ENCODE results near the gene THSD4. TPM values are rescaled to one million over a fixed set of nuclear protein-coding genes. Genes with fewer than 3 reads are reported as not detected.

Gene THSD4
- polyA plus RNA-seq, 3 donors = 30.2 to 36.6 (median 36.3) TPM

DNA sequence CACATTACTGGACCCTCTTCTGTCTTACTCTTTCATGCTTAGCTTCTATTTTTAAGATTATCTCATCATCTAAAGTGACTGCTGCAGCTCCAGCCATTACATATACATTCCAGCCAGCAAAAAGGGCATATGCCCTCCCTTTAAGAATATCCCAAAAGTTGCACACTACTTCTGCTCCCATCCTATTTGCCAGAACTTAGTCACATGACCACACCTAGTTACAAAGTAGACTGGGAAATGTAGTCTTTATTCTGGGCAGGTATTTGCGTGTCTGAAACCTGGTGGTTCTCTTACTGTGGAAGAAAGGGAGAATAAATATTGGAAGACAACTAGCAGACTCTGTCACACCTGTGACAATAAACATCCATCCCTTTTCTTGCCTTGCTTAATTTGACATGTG, 353.4 kb downstream of the THSD4 start:
- DNase-seq (ENCODE audit: extremely low read depth in 1 of 11, low read depth in 9 of 11, low spot score in 4 of 11) = no peak

- DNase-seq (ENCODE audit: extremely low read depth in 1 of 11, low read depth in 9 of 11, low spot score in 4 of 11) = no peak
Observed at GRCh38 chr15:71469413-71469812, 354.1 kb downstream of the THSD4 start.

DNA sequence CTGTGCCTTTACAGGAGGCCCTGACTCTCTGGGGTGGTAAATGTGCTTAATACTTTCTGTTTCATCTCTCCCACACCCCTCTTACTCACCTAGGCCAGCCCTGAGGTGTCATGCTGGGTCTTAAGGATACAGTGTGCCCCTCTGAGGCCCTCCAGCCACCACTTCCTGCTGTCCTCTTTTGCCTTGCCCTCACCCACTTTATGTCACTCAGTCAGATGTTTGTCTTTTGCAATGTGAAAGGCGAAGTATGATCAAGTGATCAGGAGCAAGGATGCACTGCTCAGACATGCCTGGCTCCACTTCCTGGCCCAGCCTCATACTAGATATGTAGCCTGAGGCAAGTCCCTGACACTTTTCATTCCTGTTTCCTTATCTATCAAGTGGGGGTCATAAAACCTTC, 356.1 kb downstream of the THSD4 start:
- DNase-seq (ENCODE audit: extremely low read depth in 1 of 11, low read depth in 9 of 11, low spot score in 4 of 11) = no peak

DNA sequence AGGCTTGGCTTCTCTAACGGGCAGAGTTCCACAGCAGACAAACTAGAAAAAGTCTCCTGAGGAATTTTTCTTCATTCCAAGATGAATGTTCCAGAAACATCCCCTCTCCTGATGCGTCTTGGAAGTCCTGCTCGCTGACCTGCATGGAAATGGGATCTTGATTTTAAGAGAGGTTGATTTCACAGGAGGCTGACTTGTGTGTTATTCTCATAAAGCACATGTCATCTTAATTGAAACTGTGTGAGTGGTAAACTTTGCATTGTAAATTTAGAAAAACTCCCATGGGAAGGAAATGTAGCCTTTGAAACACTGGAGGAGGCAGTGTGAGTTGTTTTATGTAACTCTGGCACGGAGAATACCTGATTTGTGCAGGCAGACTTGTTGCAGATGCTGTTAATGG, 357.3 kb downstream of the THSD4 start:
- DNase-seq (ENCODE audit: extremely low read depth in 1 of 11, low read depth in 9 of 11, low spot score in 4 of 11) = no peak

- DNase-seq (ENCODE audit: extremely low read depth in 1 of 11, low read depth in 9 of 11, low spot score in 4 of 11) = no peak
Observed at GRCh38 chr15:71473751-71474150, 358.5 kb downstream of the THSD4 start.

- no peak for DNase-seq (ENCODE audit: extremely low read depth in 1 of 11, low read depth in 9 of 11, low spot score in 4 of 11)
Observed at GRCh38 chr15:71476823-71477222, 361.6 kb downstream of the THSD4 start.

GRCh38 chr15:71480556-71480955, 365.3 kb downstream of the THSD4 start:
- DNase-seq (ENCODE audit: extremely low read depth in 1 of 11, low read depth in 9 of 11, low spot score in 4 of 11) = no peak

DNA sequence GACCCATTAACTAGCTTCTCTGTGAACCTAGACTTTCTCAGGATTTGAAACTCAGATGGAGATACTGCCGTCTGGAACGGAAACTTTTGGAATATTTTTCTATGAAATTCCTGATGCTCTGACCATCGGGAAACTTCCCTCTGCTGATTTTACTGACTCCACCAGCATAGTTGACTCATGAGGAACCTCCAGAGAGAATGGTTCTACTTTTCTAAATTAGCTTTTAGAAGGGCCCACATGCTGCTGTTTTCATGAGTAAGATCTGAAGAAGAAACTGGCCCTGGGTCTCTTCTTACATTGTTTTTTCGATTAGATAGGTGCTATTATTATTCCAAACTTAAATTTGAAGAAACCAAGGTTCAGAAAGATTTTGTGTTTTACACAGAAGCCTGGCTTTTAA, 368.8 kb downstream of the THSD4 start:
- DNase-seq (ENCODE audit: extremely low read depth in 1 of 11, low read depth in 9 of 11, low spot score in 4 of 11) = no peak

DNA sequence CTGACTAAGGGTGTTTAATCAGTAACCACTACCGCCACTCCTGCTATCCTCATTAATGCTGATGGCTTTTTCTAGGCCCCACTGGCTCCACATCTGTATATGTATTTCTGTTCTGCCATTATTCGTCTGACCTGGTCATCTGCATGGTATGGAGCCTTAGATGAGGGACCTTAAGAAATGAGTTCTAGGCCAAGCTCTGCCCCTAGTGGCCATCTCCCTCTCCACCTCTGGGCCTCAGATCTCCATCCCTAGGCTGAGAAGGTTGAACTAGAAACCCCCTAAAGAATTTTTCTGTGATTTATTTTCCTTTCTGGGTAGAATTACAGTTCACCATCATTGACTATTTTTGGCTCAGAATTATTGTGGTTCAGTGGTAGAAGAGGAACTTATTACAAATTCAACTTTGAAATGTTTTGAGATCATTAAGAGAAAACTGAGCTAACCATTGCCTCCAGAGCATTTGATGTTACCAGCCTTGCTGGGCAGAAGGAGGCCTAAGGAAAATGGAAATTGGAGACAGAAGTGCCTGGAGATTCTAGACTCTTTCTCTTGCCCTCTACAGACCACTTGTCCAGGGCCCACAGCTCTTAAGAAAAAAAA, 369.9 kb downstream of the THSD4 start:
- no peak for DNase-seq (ENCODE audit: extremely low read depth in 1 of 11, low read depth in 9 of 11, low spot score in 4 of 11)

GRCh38 chr15:71489570-71489969, 374.3 kb downstream of the THSD4 start:
- no peak for DNase-seq (ENCODE audit: extremely low read depth in 1 of 11, low read depth in 9 of 11, low spot score in 4 of 11)

GRCh38 chr15:71493526-71493925, 378.3 kb downstream of the THSD4 start:
- DNase-seq (ENCODE audit: extremely low read depth in 1 of 11, low read depth in 9 of 11, low spot score in 4 of 11) = no peak

GRCh38 chr15:71494563-71495397, 379.5 kb downstream of the THSD4 start:
- DNase-seq (ENCODE audit: extremely low read depth in 1 of 11, low read depth in 9 of 11, low spot score in 4 of 11) = no peak

DNA sequence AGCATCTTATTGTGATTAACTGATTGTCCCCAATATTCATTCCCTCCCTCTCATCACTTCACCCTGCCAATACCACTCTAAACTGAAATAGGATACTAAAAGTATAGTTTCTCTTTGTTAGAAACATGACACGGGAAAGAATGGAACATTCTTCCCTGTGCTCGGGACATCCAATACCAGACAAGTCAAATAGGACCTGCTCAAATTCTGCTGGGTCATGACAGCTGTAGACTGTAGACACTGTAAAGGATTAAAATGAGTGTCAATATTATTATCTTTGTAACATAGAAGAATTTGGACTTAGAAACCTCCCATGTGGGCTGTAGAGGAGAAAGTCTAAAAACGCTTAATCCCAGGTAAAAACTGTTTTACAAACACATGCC, 380.1 kb downstream of the THSD4 start:
- no peak for DNase-seq (ENCODE audit: extremely low read depth in 1 of 11, low read depth in 9 of 11, low spot score in 4 of 11)

DNA sequence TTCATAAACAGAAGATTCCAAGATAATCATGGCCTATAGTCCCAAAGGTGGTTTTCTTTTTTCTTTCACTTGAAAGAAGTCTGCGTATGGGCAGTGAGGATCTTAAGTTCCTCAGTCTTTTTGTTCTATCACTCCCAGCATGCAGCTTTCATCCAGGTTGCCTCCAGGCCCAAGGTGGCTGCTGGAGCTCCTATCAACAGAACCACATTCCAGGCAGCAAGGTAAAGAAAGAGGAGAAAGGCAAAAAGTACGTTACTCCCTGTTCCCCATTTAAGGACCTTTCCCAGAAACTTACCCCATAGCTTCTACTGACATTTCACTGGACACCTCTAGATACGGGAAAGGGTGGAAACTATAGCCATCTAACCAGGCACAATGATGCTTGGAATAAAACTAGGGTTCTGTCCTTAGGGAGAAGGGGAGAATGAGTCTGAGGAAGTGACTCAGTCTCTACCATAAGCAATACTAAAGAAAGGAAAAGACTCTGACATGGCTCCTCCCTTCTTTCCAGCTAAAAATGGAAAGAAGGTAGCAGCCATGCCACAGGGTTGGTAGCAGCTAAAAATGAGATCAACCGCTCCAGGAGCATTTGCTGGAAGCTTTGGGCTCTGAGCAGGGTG, 381.2 kb downstream of the THSD4 start:
- DNase-seq (ENCODE audit: extremely low read depth in 1 of 11, low read depth in 9 of 11, low spot score in 4 of 11) = no peak

DNA sequence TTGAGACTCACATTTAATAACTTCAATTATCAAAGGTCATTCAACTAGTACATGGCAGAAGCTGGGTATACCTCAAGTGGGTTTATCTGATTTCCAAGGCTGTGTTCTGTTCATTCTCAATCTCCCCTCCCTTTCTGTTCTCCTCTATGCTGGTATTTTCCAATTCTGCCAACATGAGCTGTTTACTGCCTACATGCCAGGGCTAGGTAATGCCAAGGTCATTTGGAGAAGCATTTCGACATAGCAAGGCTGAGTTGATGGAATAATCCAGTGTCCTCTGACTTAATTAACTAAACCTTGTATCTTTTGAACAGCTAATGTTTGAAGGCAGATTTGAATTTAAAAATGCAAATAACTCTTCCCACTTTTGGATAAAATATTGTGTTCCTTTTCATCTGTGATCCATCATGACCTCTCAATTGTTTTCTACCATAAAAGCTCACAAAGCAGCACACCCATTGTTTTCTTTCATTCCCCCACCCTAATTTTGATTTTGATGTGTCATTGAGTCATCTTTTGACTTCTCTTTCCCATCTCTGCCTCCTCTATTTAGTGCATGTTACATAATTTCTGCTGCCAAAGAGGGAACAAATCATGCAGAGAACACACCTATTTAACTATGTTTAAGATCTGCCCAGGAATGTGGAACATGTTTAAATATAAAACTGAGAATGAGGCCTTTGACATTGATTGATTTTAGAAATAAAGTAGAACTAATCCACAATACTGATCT, 386.2 kb downstream of the THSD4 start:
- DNase-seq (ENCODE audit: extremely low read depth in 1 of 11, low read depth in 9 of 11, low spot score in 4 of 11) = no peak

- no peak for DNase-seq (ENCODE audit: extremely low read depth in 1 of 11, low read depth in 9 of 11, low spot score in 4 of 11)
Observed at GRCh38 chr15:71502077-71502432, 386.8 kb downstream of the THSD4 start.

DNA sequence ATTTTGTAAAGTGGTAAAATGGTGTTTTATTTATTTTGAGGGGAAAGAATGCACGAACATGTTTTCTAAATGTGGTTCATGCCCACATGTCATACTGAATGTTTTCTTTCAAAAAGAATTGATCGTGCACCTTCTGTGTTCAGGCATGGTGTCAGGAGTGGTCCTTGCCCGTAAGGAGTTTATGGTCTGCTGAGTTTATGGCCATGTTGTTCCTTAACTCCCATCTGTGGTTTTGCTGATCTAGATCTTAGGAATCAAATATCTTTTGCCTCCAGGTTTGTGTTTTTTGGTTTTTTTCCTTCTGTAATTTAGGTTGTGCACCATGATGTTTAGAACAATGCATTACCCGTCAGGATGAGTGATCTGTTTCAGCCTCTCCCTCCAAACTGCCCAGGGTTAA, 390.7 kb downstream of the THSD4 start:
- DNase-seq (ENCODE audit: extremely low read depth in 1 of 11, low read depth in 9 of 11, low spot score in 4 of 11) = no peak

GRCh38 chr15:71506946-71507345, 391.7 kb downstream of the THSD4 start:
- no peak for DNase-seq (ENCODE audit: extremely low read depth in 1 of 11, low read depth in 9 of 11, low spot score in 4 of 11)

GRCh38 chr15:71508081-71508682, 392.9 kb downstream of the THSD4 start:
- no peak for DNase-seq (ENCODE audit: extremely low read depth in 1 of 11, low read depth in 9 of 11, low spot score in 4 of 11)

- no peak for DNase-seq (ENCODE audit: extremely low read depth in 1 of 11, low read depth in 9 of 11, low spot score in 4 of 11)
Observed at GRCh38 chr15:71509139-71509538, 393.9 kb downstream of the THSD4 start.

All from renal cortex interstitium (tissue), 11 donors.